ENCODE data around the gene FLOT1. TPM values are rescaled to one million over a fixed set of nuclear protein-coding genes. Genes with fewer than 3 reads are reported as not detected.
"Not testable (repeated sequence)": the region's sequence is repeated elsewhere in the genome, so short reads cannot be mapped to it uniquely, and the experiment has no call there.

The FLOT1 gene
- total RNA-seq, 1 experiment from 2014 or later: 58.2 TPM

GRCh38 chr6:30763618-30764489, 21.4 kb upstream of the FLOT1 start:
- Histone ChIP-seq H3K9me3 (ENCODE audit: low read length) (no peaks in the 10 kb centered on the region), H3K9ac (ENCODE audit: low read length) (no peak overlapping the region), H3K36me3 (ENCODE audit: insufficient read depth, low read length) (no peaks in the 10 kb centered on the region), H3K27me3 (ENCODE audit: low read length) (no peaks in the 10 kb centered on the region), H2AFZ (ENCODE audit: low read length) (no peak overlapping the region), H3K4me3 (ENCODE audit: low read length) (no peak overlapping the region), H3K4me2 (ENCODE audit: low read depth, low read length, poor library complexity, severe bottlenecking) (no peak overlapping the region), H3K4me1 (ENCODE audit: low read length) (no peaks in the 10 kb centered on the region), H3K79me2 (ENCODE audit: low read length) (no peaks in the 10 kb centered on the region), H4K20me1 (ENCODE audit: insufficient read depth, low read depth, low read length) (no peaks in the 10 kb centered on the region), H3K9me2 (replicated peaks; ENCODE audit: insufficient read depth, low read length) (no peaks in the 10 kb centered on the region), H3K27ac (ENCODE audit: low read length) (no peak overlapping the region)
- DNase-seq: peak; percentile 23

GRCh38 chr6:30763155-30763617, 20.7 kb upstream of the FLOT1 start:
- Histone ChIP-seq H3K79me2 (ENCODE audit: low read length) (no peaks in the 10 kb centered on the region), H3K4me2 (ENCODE audit: low read depth, low read length, poor library complexity, severe bottlenecking) (no peak overlapping the region), H3K9me2 (replicated peaks; ENCODE audit: insufficient read depth, low read length) (no peaks in the 10 kb centered on the region), H2AFZ (ENCODE audit: low read length) (no peak overlapping the region), H4K20me1 (ENCODE audit: insufficient read depth, low read depth, low read length) (no peaks in the 10 kb centered on the region), H3K9ac (ENCODE audit: low read length) (no peak overlapping the region), H3K9me3 (ENCODE audit: low read length) (no peaks in the 10 kb centered on the region), H3K4me3 (ENCODE audit: low read length) (no peak overlapping the region), H3K27ac (ENCODE audit: low read length) (no peak overlapping the region), H3K36me3 (ENCODE audit: insufficient read depth, low read length) (no peaks in the 10 kb centered on the region), H3K4me1 (ENCODE audit: low read length) (no peaks in the 10 kb centered on the region), H3K27me3 (ENCODE audit: low read length) (no peaks in the 10 kb centered on the region)
- DNase-seq: peak; percentile 15

DNA sequence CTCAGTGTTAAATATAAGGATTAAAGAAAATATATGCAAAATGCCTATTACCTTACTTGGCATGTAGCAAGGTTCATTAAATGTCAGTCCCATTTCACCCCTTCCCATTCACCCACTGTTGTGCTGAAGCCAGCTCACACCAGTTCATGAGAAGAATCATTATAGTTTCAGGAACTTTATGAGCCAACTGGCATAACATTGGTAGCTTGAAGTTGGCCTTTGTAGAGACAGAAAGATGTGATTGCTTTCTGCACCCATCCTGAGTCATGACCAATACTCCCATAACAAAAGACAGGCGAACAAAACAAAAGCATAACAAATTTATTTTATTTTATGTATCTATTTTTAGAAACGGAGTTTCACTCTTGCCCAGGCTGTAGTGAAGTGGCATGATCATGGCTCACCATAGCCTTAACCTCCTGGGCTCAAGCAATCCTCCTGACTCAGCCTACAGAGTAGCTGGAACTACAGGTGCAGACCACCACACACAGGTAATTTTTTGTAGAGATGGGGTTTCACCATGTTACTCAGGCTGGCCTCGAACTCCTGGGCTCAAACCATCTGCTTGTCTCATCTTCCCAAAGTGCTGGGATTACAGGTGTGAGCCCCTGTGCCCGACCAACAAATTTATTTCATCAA, 19.4 kb upstream of the FLOT1 start:
- H3K4me2 ChIP-seq (ENCODE audit: low read depth, low read length, poor library complexity, severe bottlenecking): no peak overlapping the region
- no peak overlapping the region for H3K4me3 ChIP-seq (ENCODE audit: low read length)
- no peaks in the 10 kb centered on the region for H3K9me2 ChIP-seq (replicated peaks; ENCODE audit: insufficient read depth, low read length)

DNA sequence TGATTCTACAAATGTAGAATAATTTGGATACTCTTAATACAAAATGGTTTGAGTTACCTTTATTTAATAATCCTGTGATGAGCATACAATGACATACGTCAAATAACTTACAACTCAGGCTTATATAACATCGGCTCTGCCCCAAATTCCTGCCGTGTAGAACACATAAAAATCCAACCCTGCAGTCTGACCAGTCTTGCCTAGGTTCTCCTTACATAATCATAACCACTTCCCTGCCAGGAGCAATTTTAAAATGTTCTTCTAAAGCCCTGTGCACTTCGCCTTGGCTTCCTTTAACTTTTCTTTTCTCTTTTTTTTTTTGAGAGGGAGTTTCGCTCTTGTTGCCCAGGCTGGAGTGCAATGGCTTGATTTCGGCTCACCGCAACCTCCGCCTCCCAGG, 18.1 kb upstream of the FLOT1 start:
- H3K9me3 ChIP-seq (ENCODE audit: low read length): no peaks in the 10 kb centered on the region
- peak; percentile 9 for DNase-seq
- H3K4me1 ChIP-seq (ENCODE audit: low read length): no peaks in the 10 kb centered on the region
- no peak overlapping the region for H3K4me2 ChIP-seq (ENCODE audit: low read depth, low read length, poor library complexity, severe bottlenecking)
- no peak overlapping the region for H3K27ac ChIP-seq (ENCODE audit: low read length)
- no peaks in the 10 kb centered on the region for H3K9me2 ChIP-seq (replicated peaks; ENCODE audit: insufficient read depth, low read length)
- no peaks in the 10 kb centered on the region for H3K36me3 ChIP-seq (ENCODE audit: insufficient read depth, low read length)
- no peaks in the 10 kb centered on the region for H3K79me2 ChIP-seq (ENCODE audit: low read length)
- H3K27me3 ChIP-seq (ENCODE audit: low read length): no peaks in the 10 kb centered on the region
- H3K4me3 ChIP-seq (ENCODE audit: low read length): no peak overlapping the region
- no peak overlapping the region for H3K9ac ChIP-seq (ENCODE audit: low read length)
- H4K20me1 ChIP-seq (ENCODE audit: insufficient read depth, low read depth, low read length): no peaks in the 10 kb centered on the region
- no peak overlapping the region for H2AFZ ChIP-seq (ENCODE audit: low read length)

More for the DNA sequence above, 19.4 kb upstream of the FLOT1 start:
- H3K27ac ChIP-seq (ENCODE audit: low read length): no peak overlapping the region
- no peaks in the 10 kb centered on the region for H3K9me3 ChIP-seq (ENCODE audit: low read length)
- no peaks in the 10 kb centered on the region for H3K79me2 ChIP-seq (ENCODE audit: low read length)
- H3K27me3 ChIP-seq (ENCODE audit: low read length): no peaks in the 10 kb centered on the region
- peak; percentile 32 for DNase-seq
- no peaks in the 10 kb centered on the region for H3K36me3 ChIP-seq (ENCODE audit: insufficient read depth, low read length)
- H3K4me1 ChIP-seq (ENCODE audit: low read length): no peaks in the 10 kb centered on the region
- H2AFZ ChIP-seq (ENCODE audit: low read length): no peak overlapping the region
- H3K9ac ChIP-seq (ENCODE audit: low read length): no peak overlapping the region
- H4K20me1 ChIP-seq (ENCODE audit: insufficient read depth, low read depth, low read length): no peaks in the 10 kb centered on the region

DNA sequence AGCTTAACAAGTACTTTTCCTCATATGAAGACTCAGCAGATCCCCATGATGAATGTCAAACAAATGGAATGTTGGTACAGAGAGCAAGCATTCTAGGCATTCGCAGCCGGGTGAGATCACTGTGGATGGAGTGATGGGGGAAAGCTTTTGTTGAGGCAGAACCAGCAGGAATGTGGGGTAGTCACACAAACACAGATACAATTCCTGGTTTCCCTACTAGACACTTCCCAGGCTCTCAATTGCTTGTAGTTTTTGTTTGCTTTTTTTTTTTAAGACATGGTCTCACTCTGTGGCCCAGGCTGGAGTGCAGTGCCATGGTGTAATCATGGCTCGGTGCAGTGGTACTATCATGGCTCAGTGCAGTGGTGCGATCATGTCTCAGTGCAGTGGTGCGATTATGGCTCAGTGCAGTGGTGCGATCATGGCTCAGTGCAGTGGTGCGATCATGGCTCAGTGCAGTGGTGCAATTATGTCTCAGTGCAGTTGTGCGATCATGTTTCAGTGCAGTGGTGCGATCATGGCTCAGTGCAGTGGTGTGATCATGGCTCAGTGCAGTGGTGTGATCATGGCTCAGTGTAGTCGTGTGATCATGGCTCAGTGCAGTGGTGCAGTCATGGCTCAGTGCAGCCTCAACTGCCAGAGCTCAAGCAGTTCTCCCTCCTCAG, 17.2 kb upstream of the FLOT1 start:
- no peaks in the 10 kb centered on the region for H3K9me2 ChIP-seq (replicated peaks; ENCODE audit: insufficient read depth, low read length)
- H3K27ac ChIP-seq (ENCODE audit: low read length): no peak overlapping the region
- no peak overlapping the region for H2AFZ ChIP-seq (ENCODE audit: low read length)
- H3K79me2 ChIP-seq (ENCODE audit: low read length): no peaks in the 10 kb centered on the region
- no peak overlapping the region for H3K4me2 ChIP-seq (ENCODE audit: low read depth, low read length, poor library complexity, severe bottlenecking)
- DNase-seq: peak; percentile 27
- no peaks in the 10 kb centered on the region for H3K9me3 ChIP-seq (ENCODE audit: low read length)
- H3K9ac ChIP-seq (ENCODE audit: low read length): no peak overlapping the region
- no peaks in the 10 kb centered on the region for H4K20me1 ChIP-seq (ENCODE audit: insufficient read depth, low read depth, low read length)
- no peaks in the 10 kb centered on the region for H3K4me1 ChIP-seq (ENCODE audit: low read length)
- no peaks in the 10 kb centered on the region for H3K36me3 ChIP-seq (ENCODE audit: insufficient read depth, low read length)
- H3K27me3 ChIP-seq (ENCODE audit: low read length): no peaks in the 10 kb centered on the region
- H3K4me3 ChIP-seq (ENCODE audit: low read length): no peak overlapping the region

DNA sequence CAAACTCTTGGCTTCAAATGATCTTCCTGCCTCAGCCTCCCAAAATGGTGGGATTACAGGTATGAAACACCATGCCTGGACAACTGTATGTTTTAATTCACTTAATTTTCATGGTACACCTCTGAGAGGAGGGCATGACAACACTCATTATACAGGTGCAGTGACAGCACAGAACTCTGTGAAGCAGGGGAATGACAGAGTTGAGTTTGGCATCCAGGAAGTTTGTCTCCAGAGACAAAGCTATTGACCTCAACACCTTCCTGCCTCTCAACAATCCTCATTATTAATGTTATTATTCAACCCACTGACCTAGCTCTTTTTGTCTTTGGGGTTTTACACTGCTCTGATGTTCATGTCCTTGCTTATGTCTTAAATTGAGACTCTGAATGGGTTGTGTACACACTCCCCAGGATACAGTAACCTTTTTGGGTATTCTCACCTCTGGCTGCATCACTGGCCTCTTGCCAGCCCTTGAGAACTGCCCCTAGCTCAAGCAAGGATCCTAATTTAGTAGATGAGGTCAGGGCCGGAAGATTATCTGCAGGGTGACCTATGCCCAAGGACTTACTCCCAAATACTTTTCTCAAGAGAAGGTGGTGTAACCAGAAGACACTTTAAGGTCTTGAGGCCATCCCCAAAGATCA, 14.9 kb upstream of the FLOT1 start:
- DNase-seq: peak; percentile 30
- no peak overlapping the region for H3K4me2 ChIP-seq (ENCODE audit: low read depth, low read length, poor library complexity, severe bottlenecking)
- no peaks in the 10 kb centered on the region for H3K4me1 ChIP-seq (ENCODE audit: low read length)
- no peak overlapping the region for H2AFZ ChIP-seq (ENCODE audit: low read length)
- no peak overlapping the region for H3K4me3 ChIP-seq (ENCODE audit: low read length)
- no peaks in the 10 kb centered on the region for H3K9me3 ChIP-seq (ENCODE audit: low read length)
- H3K27ac ChIP-seq (ENCODE audit: low read length): no peak overlapping the region
- H4K20me1 ChIP-seq (ENCODE audit: insufficient read depth, low read depth, low read length): no peaks in the 10 kb centered on the region
- H3K27me3 ChIP-seq (ENCODE audit: low read length): no peaks in the 10 kb centered on the region
- H3K36me3 ChIP-seq (ENCODE audit: insufficient read depth, low read length): no peaks in the 10 kb centered on the region
- no peaks in the 10 kb centered on the region for H3K9me2 ChIP-seq (replicated peaks; ENCODE audit: insufficient read depth, low read length)
- no peak overlapping the region for H3K9ac ChIP-seq (ENCODE audit: low read length)
- H3K79me2 ChIP-seq (ENCODE audit: low read length): no peaks in the 10 kb centered on the region

- H3K4me1 ChIP-seq (ENCODE audit: low read length); H3K36me3 ChIP-seq (ENCODE audit: insufficient read depth, low read length); H3K27me3 ChIP-seq (ENCODE audit: low read length); H3K9me3 ChIP-seq (ENCODE audit: low read length); H4K20me1 ChIP-seq (ENCODE audit: insufficient read depth, low read depth, low read length); DNase-seq; H3K4me3 ChIP-seq (ENCODE audit: low read length); H3K27ac ChIP-seq (ENCODE audit: low read length); H3K4me2 ChIP-seq (ENCODE audit: low read depth, low read length, poor library complexity, severe bottlenecking); H3K79me2 ChIP-seq (ENCODE audit: low read length); H2AFZ ChIP-seq (ENCODE audit: low read length); H3K9me2 ChIP-seq (replicated peaks; ENCODE audit: insufficient read depth, low read length); H3K9ac ChIP-seq (ENCODE audit: low read length): not testable (repeated sequence)
Observed at GRCh38 chr6:30756405-30757003, 14.0 kb upstream of the FLOT1 start.

Data from Karpas-422 (cell line).